H9 (cell line): Measurements from ENCODE around the gene GEN1. TPM values are rescaled to one million over a fixed set of nuclear protein-coding genes. Genes with fewer than 3 reads are reported as not detected.

Experiments
- DNase-seq: peaks from one replicate; pipeline ENCODE4 v3.0.0-alpha.2; 2017
- H2AFZ ChIP-seq: one replicate; pipeline ENCODE4 v1.6.1; 2013; ENCODE audit warnings: mild to moderate bottlenecking, low read length, control low read depth, moderate library complexity
- H2AK5ac ChIP-seq: 2 replicates; pipeline ENCODE4 v1.6.1; 2013; ENCODE audit warnings: low read length, control low read depth, mixed read lengths; ENCODE audit not compliant: insufficient read length
- H2BK120ac ChIP-seq: one replicate; pipeline ENCODE4 v1.6.1; 2013; ENCODE audit warnings: low read depth, mild to moderate bottlenecking, low read length, control low read depth, inconsistent platforms; ENCODE audit not compliant: poor library complexity, severe bottlenecking
- H2BK12ac ChIP-seq: 2 replicates; pipeline ENCODE4 v1.6.1; 2013; ENCODE audit warnings: low read length, control low read depth, mixed read lengths, low read depth; ENCODE audit not compliant: insufficient read length
- H2BK15ac ChIP-seq: 2 replicates; pipeline ENCODE4 v1.6.1; 2013; ENCODE audit warnings: low read depth, low read length, control low read depth
- H2BK20ac ChIP-seq: one replicate; pipeline ENCODE4 v1.6.1; 2013; ENCODE audit warnings: low read depth, mild to moderate bottlenecking, low read length, control low read depth, inconsistent platforms; ENCODE audit not compliant: poor library complexity, severe bottlenecking
- H2BK5ac ChIP-seq: 2 replicates; pipeline ENCODE4 v1.6.1; 2013; ENCODE audit warnings: low read length, control low read depth, mixed read lengths; ENCODE audit not compliant: insufficient read length
- H3K14ac ChIP-seq: 2 replicates; pipeline ENCODE4 v1.6.1; 2013; ENCODE audit warnings: low read length, control low read depth; ENCODE audit not compliant: insufficient read depth
- H3K18ac ChIP-seq: 2 replicates; pipeline ENCODE4 v1.6.1; 2013; ENCODE audit warnings: low read depth, mild to moderate bottlenecking, mixed read lengths, low read length, control low read depth; ENCODE audit not compliant: insufficient read length
- H3K23ac ChIP-seq: 2 replicates; pipeline ENCODE4 v1.6.1; 2013; ENCODE audit warnings: low read length, control low read depth, mixed read lengths, low read depth; ENCODE audit not compliant: insufficient read length
- H3K23me2 ChIP-seq: 2 replicates; pipeline ENCODE4 v1.6.1; 2013; ENCODE audit warnings: low read depth, mild to moderate bottlenecking, mixed read lengths, low read length, control low read depth; ENCODE audit not compliant: insufficient read length, poor library complexity, severe bottlenecking
- H3K27ac ChIP-seq: 2 replicates; pipeline ENCODE4 v1.5.1; 2013; ENCODE audit warnings: low read length, control low read depth, mixed read lengths, low read depth; ENCODE audit not compliant: insufficient read length
- H3K27me3 ChIP-seq: 2 replicates; pipeline ENCODE4 v1.6.1; 2013; ENCODE audit warnings: low read length, control low read depth, inconsistent platforms; ENCODE audit not compliant: insufficient read depth
- H3K4ac ChIP-seq: 2 replicates; pipeline ENCODE4 v1.6.1; 2013; ENCODE audit warnings: low read depth, mild to moderate bottlenecking, control low read depth, inconsistent platforms, low read length, moderate library complexity
- H3K4me1 ChIP-seq: 2 replicates; pipeline ENCODE4 v1.6.1; 2013; ENCODE audit warnings: low read length, control low read depth, inconsistent platforms; ENCODE audit not compliant: insufficient read depth
- H3K4me2 ChIP-seq: 2 replicates; pipeline ENCODE4 v1.6.1; 2013; ENCODE audit warnings: low read length, control low read depth, mixed read lengths; ENCODE audit not compliant: insufficient read length, insufficient read depth
- H3K56ac ChIP-seq: 2 replicates; pipeline ENCODE4 v1.6.1; 2013; ENCODE audit warnings: low read depth, mild to moderate bottlenecking, mixed read lengths, low read length, control low read depth; ENCODE audit not compliant: insufficient read length
- H3K79me1 ChIP-seq: 2 replicates; pipeline ENCODE4 v1.6.1; 2013; ENCODE audit warnings: low read depth, mild to moderate bottlenecking, moderate library complexity, low read length, control low read depth, inconsistent platforms; ENCODE audit not compliant: insufficient read depth, poor library complexity, severe bottlenecking
- H3K79me2 ChIP-seq: 2 replicates; pipeline ENCODE4 v1.6.1; 2013; ENCODE audit warnings: low read length, control low read depth, inconsistent platforms; ENCODE audit not compliant: insufficient read depth
- H3K9ac ChIP-seq: 2 replicates; pipeline ENCODE4 v1.6.1; 2013; ENCODE audit warnings: low read length, control low read depth, mixed read lengths; ENCODE audit not compliant: insufficient read length; ENCODE audit errors: extremely low read depth
- H3K9me3 ChIP-seq: one replicate; pipeline ENCODE4 v1.6.1; 2013; ENCODE audit warnings: low read depth, low read length, inconsistent platforms; ENCODE audit not compliant: control insufficient read depth
- H3T11ph ChIP-seq: one replicate; pipeline ENCODE4 v1.6.1; 2013; ENCODE audit warnings: mild to moderate bottlenecking, low read length, control low read depth, inconsistent platforms
- H4K20me1 ChIP-seq: one replicate; pipeline ENCODE4 v1.6.1; 2013; ENCODE audit not compliant: control insufficient read depth, insufficient read length, insufficient read depth
- H4K5ac ChIP-seq: 2 replicates; pipeline ENCODE4 v1.6.1; 2013; ENCODE audit warnings: low read depth, mild to moderate bottlenecking, mixed read lengths, low read length, control low read depth; ENCODE audit not compliant: insufficient read length
- H4K8ac ChIP-seq: replicated peaks from 2 replicates; pipeline ENCODE4 v1.6.1; 2013; ENCODE audit warnings: low read length, control low read depth, mixed read lengths, low read depth; ENCODE audit not compliant: insufficient read length
- H4K91ac ChIP-seq: 2 replicates; pipeline ENCODE4 v1.6.1; 2013; ENCODE audit warnings: low read depth, mild to moderate bottlenecking, moderate library complexity, mixed read lengths, low read length, control low read depth; ENCODE audit not compliant: insufficient read length
- H3K27ac Mint-ChIP-seq, 3 experiments: 2 replicates in 2 of 3; 3 replicates in 1 of 3; pipeline ENCODE4 v1.8.0; 2020 to 2021; ENCODE audit warnings: mixed read lengths in 3 of 3, mild to moderate bottlenecking in 1 of 3, moderate library complexity in 1 of 3
- H3K27me3 Mint-ChIP-seq: 2 replicates; pipeline ENCODE4 v1.8.0; 2021; ENCODE audit warnings: low read depth, mild to moderate bottlenecking, moderate library complexity, mixed read lengths
- H3K36me3 Mint-ChIP-seq, 3 experiments: 2 replicates in 2 of 3; 3 replicates in 1 of 3; pipeline ENCODE4 v1.8.0; 2020 to 2021; ENCODE audit warnings: low read depth in 3 of 3, mixed read lengths in 3 of 3; ENCODE audit not compliant: insufficient read depth in 1 of 3
- H3K4me1 Mint-ChIP-seq, 2 experiments: 2 replicates each; pipeline ENCODE4 v1.8.0; 2020; ENCODE audit warnings: mixed read lengths in 2 of 2
- H3K4me3 Mint-ChIP-seq, 2 experiments: 2 replicates in 1 of 2; 3 replicates in 1 of 2; pipeline ENCODE4 v1.8.0; 2020 to 2021; ENCODE audit warnings: mild to moderate bottlenecking in 2 of 2, mixed read lengths in 2 of 2, moderate library complexity in 1 of 2
- H3K9me3 Mint-ChIP-seq, 2 experiments: 2 replicates in 1 of 2; 3 replicates in 1 of 2; pipeline ENCODE4 v1.8.0; 2020; ENCODE audit warnings: mild to moderate bottlenecking in 2 of 2, mixed read lengths in 2 of 2, moderate library complexity in 1 of 2
- WGBS: extraction: QIAGEN DNeasy Blood & Tissue Kit; methylation state at CpG from one replicate; pipeline ENCODE4 v1.1.7; 2013; ENCODE audit warnings: missing lambda C conversion rate, low lambda C conversion rate, mixed read lengths; ENCODE audit not compliant: insufficient read length; ENCODE audit errors: extremely low coverage; 5-methylcytosine and 5-hydroxymethylcytosine counted together
- total RNA-seq: library from RNA; stranded (reverse); gene quantifications from 2 replicates; pipeline ENCODE4 v1.2.1, GENCODE V29; 2021
- TF ChIP-seq, protein P1 (sequence below): fragments of 200-600 bp; sonication (generic); conservative IDR thresholded peaks from 3 replicates; pipeline ENCODE4 v1.8.0; 2021; ENCODE audit warnings: antibody characterized with exemption, mild to moderate bottlenecking

GEN1 gene
- total RNA-seq, 1 experiment from 2014 or later = 28.1 TPM

DNA sequence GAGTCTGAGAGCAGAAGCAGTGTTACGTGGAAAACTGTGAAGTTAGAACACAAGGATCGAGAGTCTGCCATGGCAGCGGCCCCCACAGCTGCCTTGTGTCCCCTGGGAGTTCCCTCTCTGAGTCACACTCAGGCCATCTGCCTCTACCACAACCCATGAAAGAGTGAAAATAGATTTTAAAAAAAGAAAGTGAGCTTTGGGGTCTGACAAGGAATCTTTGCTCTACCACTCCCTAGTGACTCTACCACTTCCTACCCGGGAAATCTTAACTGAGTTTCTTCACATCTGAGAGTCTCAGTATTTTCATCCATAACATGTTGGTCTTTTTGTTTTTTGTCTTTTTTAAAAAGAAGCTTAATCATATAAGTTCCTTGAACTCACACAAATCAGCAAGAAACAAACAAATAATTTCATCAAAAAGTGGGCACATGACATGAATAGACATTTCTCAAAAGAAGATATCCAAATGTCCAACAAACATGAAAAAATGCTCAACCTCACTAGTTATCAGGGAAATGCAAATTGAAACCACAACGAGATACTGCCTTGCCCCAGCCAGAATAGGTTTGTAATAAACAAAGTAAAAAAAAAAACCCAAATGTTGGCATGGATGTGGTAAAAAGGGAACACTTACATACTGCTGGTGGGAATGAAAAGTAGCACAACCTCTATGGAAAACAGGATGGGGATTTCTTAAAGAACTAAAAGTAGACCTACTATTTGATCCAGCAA, 60.0 kb downstream of the GEN1 start:
- TF ChIP-seq, protein P1, sequence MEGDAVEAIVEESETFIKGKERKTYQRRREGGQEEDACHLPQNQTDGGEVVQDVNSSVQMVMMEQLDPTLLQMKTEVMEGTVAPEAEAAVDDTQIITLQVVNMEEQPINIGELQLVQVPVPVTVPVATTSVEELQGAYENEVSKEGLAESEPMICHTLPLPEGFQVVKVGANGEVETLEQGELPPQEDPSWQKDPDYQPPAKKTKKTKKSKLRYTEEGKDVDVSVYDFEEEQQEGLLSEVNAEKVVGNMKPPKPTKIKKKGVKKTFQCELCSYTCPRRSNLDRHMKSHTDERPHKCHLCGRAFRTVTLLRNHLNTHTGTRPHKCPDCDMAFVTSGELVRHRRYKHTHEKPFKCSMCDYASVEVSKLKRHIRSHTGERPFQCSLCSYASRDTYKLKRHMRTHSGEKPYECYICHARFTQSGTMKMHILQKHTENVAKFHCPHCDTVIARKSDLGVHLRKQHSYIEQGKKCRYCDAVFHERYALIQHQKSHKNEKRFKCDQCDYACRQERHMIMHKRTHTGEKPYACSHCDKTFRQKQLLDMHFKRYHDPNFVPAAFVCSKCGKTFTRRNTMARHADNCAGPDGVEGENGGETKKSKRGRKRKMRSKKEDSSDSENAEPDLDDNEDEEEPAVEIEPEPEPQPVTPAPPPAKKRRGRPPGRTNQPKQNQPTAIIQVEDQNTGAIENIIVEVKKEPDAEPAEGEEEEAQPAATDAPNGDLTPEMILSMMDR = no peak
- H2BK12ac ChIP-seq = no peak overlapping the region
- H2BK5ac ChIP-seq = no peak overlapping the region
- Mint-ChIP-seq H3K9me3 (no peaks in the 10 kb centered on the region), H3K27me3 (peaks cover 13% of the 10 kb centered on the region), H3K36me3 (no peaks in the 10 kb centered on the region), H3K4me1 (peaks cover 29 to 31% of the 10 kb centered on the region in 2 experiments), H3K27ac (no peak overlapping the region; a peak in 1 of 7 replicates), H3K4me3 (no peak overlapping the region)
- H3K18ac ChIP-seq = no peak overlapping the region
- DNase-seq = no peak
- H4K91ac ChIP-seq = no peak overlapping the region
- H3K4me1 ChIP-seq = no peaks in the 10 kb centered on the region
- no CpG with 5 or more reads among the region's 5 CpGs for WGBS
- H3K79me1 ChIP-seq = no peaks in the 10 kb centered on the region
- H3K14ac ChIP-seq = no peak overlapping the region
- H3K23me2 ChIP-seq = no peaks in the 10 kb centered on the region
- no peak overlapping the region for H2BK120ac ChIP-seq
- H3K23ac ChIP-seq = no peak overlapping the region
- no peak overlapping the region for H4K8ac ChIP-seq
- no peaks in the 10 kb centered on the region for H3K79me2 ChIP-seq
- no peak overlapping the region for H2BK20ac ChIP-seq
- H2BK15ac ChIP-seq = no peak overlapping the region
- H3K9me3 ChIP-seq = no peaks in the 10 kb centered on the region
- H3K4me2 ChIP-seq = no peak overlapping the region
- H3K9ac ChIP-seq = no peak overlapping the region
- no peaks in the 10 kb centered on the region for H3K27me3 ChIP-seq
- H3K56ac ChIP-seq = no peak overlapping the region
- no peak overlapping the region for H3K27ac ChIP-seq
- H4K5ac ChIP-seq = no peak overlapping the region
- no peak overlapping the region for H3K4ac ChIP-seq
- no peak overlapping the region for H3T11ph ChIP-seq
- no peak overlapping the region for H2AK5ac ChIP-seq
- no peak overlapping the region for H2AFZ ChIP-seq
- H4K20me1 ChIP-seq = no peaks in the 10 kb centered on the region
